NCI-H187 treated with DMSO at 0.1 percent for 48 hours (cell line): ENCODE data around the gene SLC16A3.
"Not testable (repeated sequence)": the region's sequence is repeated elsewhere in the genome, so short reads cannot be mapped to it uniquely, and the experiment has no call there.

ENCODE experiments used
- DNase-seq: peaks from one replicate; lab custom pipeline; 2025; lab: John Stamatoyannopoulos, UW

Gene SLC16A3

DNA sequence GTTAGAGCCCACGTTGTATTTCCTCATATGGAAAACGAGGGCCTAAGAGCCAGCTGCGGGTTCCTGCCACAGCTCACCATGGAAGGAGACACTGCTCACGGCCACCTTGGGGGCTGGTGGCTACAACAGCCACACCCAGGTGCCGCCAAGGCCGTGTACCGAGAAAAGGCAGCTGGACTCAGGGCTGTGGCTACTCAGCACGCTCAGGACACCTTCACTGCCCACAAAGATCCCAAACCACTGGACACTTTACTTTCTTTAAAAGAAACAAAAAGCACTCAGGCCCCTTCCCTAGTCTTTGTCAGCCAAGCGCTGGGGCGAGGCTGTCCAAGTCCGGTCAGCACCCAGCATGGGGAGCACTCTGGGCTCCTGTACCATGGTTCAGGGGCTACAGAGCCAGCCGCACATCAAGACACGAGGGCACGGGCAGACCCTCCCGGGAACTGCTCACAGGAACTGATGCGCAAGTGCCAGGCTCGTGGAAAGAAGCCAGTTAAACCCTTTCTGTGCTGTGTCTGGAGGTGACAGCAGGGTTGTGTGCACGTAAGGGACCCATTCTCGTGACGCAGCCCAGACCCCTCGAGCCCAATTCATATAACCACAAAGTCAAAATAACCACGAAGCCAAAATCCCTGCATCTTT is 18.5 kb downstream of the SLC16A3 start:
- DNase-seq, result no peak

GRCh38 chr17:82247856-82248671 is 19.2 kb downstream of the SLC16A3 start:
- DNase-seq, result no peak

DNA sequence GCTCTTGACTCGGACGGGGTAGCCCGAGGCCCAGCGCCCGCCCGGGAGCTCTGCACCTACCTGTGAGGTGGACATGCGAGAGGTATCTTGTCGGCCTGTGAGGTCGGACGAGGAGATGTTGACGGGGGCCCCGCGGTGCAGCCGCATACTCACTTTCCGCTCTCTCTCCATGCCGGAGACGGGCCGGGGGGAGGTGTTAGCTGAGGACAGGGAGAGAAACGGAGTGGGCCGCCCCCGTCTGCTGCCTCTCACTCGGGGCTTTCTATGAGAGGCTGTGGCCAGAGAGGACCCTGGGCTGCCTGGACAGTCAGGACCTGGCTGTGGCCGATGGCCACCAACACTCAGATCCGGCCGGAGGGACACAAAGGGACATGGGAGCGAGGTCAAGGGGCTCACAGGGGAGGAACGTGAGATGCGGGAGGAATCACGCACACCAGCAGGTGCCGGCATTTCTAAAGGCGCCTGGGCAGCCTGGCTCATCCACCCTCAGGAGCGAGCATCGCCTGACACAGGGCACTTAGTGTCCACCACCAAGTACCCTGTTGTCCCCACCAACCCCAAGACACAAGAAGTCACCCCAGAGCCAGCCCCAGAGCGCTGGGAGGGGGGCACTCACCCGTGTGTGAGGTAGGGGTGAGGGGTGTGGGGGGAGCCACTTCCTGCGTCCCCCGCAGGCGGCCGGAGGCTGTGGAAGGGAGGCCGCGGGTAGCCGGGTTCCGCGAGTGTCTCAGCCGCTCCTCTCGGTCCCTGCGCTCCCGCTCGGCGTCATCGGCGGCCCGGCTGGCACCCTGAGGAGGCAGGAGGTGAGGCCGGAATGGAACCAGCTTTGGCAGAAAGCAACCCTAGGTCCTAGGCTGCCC is 20.2 kb downstream of the SLC16A3 start:
- DNase-seq, result no peak

DNA sequence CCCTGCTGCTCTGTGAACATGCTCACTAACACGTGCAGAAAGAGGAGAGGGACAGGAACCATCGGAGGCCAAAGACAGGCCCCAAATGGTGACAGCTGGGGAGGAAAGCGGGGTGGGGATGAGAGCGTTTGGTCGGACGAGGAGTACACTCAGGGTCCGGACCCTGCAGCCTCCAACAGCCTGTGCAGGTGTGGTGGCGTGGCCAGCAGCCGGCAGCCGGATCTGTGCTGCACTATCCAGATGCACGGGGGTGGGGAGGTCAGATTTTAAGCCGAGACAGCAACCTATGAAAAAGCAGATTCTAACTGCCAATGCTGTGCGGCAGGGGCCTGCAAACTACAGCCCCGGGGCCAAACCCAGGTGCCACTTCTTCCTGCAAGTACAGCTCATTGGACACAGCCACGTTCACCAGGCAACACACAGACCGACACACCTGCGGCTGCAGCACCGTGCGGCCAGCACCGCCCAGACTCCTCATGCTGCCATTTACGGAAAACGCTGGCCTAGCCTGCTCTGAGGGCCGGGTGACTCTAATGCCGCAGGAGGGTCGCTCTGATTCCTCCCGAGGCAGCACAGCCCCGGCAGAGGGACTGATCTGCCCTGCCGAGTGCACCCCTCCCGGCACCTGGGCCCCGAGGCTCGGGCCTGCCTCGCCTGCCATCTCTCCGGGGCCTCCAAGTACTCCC is 21.2 kb downstream of the SLC16A3 start:
- DNase-seq, result no peak

DNA sequence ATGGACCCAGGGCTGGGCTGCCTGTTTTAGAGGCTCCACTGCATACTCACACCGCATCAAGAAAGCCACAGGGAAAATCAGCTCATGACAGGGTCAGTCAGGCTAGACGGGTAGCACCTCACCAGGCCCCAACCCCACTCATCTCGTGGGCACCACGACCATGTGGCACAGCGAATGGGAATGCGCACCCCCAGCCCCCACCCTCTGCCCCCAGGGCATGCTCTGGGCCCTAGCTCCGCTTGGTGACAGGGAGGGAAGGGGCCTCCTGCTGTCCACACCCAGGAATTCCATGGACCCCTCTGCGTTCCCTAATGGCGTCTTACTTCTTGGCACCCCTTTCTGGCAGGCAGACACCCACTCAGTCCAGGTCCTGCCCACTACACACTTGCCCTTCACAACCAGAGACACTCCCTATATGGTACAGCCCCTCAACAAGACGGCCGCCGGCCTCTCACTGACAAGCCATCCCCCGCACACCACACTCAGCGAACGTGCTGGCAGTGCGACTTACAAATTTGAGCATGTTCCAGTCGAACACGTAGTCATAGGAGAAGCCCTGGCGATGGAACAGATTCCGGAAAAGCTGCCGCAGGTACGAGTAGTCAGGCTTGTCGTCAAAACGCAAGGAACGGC is 22.1 kb downstream of the SLC16A3 start:
- DNase-seq, result no peak

DNA sequence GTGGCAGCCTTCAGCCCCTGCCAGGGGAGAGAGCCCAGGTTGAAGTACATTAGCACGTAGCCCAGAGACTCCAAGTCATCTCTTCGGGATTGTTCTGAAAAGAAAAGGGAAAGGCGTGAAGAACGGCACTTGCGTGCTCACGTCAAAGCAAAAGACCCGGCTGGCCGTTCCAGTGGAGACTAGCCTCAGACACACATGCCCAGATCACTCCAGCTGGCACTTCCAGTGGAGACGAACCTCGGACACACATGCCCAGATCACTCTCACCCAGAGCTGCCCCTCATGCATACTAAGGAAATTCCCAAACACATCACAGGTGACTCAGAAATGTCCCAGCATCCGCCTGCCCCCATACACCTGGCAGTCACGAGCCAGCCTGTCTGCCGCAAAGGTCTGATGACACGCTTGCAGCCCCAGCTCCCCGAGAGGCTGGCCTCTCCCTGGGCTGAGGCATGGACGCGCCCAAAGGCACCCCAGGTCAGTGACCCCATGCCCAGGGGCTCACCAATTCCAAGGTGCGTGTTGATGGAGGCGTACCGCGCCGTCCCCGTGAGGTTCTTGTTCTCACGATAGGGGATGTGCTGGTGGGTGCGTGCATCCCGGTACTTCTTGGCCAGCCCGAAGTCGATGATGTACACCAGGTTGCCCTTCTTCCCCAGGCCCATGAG is 23.8 kb downstream of the SLC16A3 start:
- no peak for DNase-seq

DNA sequence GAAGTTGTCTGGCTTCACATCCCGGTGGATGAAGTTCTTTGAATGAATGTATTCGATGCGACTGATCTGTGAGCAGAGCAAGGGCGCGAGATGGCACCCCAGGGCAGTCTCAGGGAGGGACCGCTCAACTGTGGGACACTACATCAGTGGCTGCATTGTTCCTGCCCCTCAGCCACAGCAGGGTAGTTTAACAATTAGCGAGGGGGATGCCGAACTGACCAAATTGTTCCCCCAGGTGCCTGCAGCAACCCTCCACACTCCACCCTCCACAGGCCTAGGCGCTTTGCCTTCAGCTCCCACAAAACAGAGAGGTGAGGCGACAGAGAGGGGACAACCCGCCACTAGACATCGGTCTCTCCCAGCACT is 24.3 kb downstream of the SLC16A3 start:
- DNase-seq, result no peak

DNA sequence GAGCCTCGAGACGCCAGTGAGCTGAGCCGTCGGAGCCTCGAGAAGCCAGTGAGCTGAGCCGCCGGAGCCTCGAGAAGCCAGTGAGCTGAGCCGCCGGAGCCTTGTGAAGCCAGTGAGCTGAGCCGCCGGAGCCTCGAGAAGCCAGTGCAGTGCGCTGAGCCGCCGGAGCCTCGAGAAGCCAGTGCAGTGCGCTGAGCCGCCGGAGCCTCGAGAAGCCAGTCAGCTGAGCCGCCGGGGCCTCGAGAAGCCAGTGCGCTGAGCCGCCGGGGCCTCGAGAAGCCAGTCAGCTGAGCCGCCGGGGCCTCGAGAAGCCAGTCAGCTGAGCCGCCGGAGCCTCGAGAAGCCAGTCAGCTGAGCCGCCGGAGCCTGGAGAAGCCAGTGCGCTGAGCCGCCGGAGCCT is 25.3 kb downstream of the SLC16A3 start:
- DNase-seq, result not testable (repeated sequence)

DNA sequence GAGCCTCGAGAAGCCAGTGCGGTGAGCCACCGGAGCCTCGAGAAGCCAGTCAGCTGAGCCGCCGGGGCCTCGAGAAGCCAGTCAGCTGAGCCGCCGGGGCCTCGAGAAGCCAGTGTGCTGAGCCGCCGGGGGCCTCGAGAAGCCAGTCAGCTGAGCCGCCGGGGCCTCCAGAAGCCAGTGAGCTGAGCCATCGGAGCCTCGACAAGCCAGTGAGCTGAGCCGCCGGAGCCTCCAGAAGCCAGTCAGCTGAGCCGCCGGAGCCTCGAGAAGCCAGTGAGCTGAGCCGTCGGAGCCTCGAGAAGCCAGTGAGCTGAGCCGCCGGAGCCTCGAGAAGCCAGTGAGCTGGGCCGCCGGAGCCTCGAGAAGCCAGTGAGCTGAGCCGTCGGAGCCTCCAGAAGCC is 25.9 kb downstream of the SLC16A3 start:
- not testable (repeated sequence) for DNase-seq

DNA sequence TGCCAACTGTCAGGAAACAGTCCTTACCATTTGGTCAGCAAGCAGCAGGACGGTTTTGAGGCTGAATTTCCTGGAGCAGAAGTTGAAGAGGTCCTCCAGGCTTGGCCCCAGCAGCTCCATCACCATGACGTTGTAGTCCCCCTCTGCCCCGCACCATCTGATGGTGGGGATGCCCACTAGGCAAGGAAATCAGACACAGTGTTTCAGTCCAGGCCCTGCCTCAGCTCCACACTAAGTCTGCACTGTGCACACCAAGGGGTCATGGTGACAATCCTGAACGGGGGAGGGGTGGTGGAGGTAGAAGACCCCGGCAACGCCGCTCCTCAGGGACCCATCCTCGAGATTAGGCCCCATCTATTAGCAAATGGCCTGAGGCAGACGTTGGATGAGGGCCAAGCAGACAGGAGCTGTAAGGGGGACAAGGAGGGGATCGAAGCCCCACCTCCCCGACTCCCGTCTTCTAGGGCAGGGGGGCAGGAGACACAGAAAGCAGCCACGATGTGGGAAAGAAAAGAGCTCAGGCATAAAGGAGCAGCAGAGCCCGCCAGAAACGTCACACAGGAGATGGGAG is 26.6 kb downstream of the SLC16A3 start:
- no peak for DNase-seq

- DNase-seq, result no peak
Measured at GRCh38 chr17:82256242-82256885, 27.5 kb downstream of the SLC16A3 start.

DNA sequence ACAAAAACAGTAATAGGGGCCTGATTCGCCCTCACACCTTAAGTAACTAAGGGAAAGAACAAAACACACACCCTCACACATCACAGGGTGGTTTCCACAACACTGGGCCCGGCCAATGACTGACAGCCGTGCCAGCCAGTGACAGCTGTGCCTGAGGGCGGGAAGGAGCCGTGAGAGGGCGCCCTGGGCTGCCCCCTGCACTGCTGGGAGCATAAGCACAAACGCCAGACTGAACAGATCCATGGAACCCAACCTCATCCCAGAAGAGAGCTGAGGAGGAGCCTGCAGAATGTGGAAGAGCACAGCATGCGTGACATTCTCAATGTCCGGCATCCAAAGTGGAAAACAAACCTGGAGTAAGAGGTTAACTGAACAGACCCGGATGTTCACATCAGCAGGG is 28.6 kb downstream of the SLC16A3 start:
- no peak for DNase-seq

DNA sequence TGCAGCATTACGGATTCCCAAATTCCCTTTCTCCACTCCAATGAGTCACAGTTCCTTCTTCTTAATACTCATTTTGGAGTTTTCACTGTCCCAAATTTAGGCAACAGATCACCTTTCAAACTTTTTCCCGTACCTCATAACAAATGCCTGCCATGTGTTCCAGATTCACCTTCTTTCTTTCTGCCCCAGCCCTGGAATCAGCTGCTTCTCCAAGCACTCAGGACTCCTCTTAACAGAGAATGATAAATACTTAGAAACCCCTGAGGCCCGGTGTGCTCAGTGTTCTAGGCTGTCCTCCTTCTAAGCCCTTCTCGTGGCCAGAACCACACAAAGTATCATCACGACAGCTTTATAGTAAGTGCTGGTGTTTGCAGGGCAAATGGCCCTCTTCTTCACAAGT is 29.7 kb downstream of the SLC16A3 start:
- DNase-seq, result no peak

- DNase-seq, result not testable (repeated sequence)
Measured at GRCh38 chr17:82259972-82260961, 31.4 kb downstream of the SLC16A3 start.

- DNase-seq, result no peak
Measured at GRCh38 chr17:82262344-82262743, 33.5 kb downstream of the SLC16A3 start.

GRCh38 chr17:82263641-82264040 is 34.8 kb downstream of the SLC16A3 start:
- DNase-seq, result no peak

DNA sequence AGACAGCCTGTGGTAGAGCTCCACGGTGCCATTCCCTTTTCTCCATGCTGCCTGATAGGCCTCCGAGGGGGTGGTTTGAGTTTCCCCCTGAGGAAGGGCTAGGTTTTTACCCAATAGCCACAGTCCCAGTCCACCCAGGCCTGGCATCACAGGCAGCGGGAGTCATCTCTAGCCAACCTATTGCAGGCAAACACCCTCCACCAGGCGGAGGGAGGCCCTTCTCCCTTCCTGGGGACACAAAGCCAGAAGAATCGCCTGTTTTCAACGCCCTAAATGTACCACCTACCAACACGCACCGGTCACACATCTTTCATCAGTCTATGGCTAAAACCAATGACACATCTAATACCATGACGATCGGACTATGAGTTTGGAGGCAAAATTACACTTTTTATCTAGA is 37.3 kb downstream of the SLC16A3 start:
- no peak for DNase-seq

GRCh38 chr17:82267575-82268379 is 38.9 kb downstream of the SLC16A3 start:
- no peak for DNase-seq
